GM11168 (cell line): Measurements from ENCODE around the gene PIP.
"Not testable (repeated sequence)": the region's sequence is repeated elsewhere in the genome, so short reads cannot be mapped to it uniquely, and the experiment has no call there.

Experiments used
- in situ Hi-C: fragments of 300-500 bp; cut with MboI; formaldehyde crosslinking; loops from one replicate; pipeline ENCODE4 v1.12.0; 2022; ENCODE audit warnings: low sequenced_read_pairs; ENCODE audit not compliant: unreplicated experiment

Gene PIP

GRCh38 chr7:143176128-143176527 is 44.3 kb downstream of the PIP start:
- in situ Hi-C loops: no loop called here

GRCh38 chr7:143177374-143178119 is 45.7 kb downstream of the PIP start:
- in situ Hi-C loops: no loop called here

- in situ Hi-C loops: not testable (repeated sequence)
Measured at GRCh38 chr7:143180771-143181170, 48.9 kb downstream of the PIP start.

- in situ Hi-C loops: no loop called here
Measured at GRCh38 chr7:143181349-143181748, 49.5 kb downstream of the PIP start.

GRCh38 chr7:143183024-143183423 is 51.1 kb downstream of the PIP start, which contains the start of gene TAS2R39:
TSS of gene TAS2R39 (plus strand) at chr7:143183419. CDS start at chr7:143183419, 0 bp downstream.
- in situ Hi-C loops: no loop called here

- in situ Hi-C loops: no loop called here
Measured at GRCh38 chr7:143185551-143185950, 53.7 kb downstream of the PIP start.

GRCh38 chr7:143188994-143189393 is 57.1 kb downstream of the PIP start:
- in situ Hi-C loops: no loop called here
